ENCODE data around the gene NTRK2.

The NTRK2 gene

GRCh38 chr9:84900421-84900820, 230.9 kb downstream of the NTRK2 start:
- no peak for DNase-seq

- no peak for DNase-seq
These were observed 234.4 kb downstream of the NTRK2 start for GRCh38 chr9:84903963-84904362.

- no peak for DNase-seq
These were observed 247.2 kb downstream of the NTRK2 start for GRCh38 chr9:84916769-84917168.

DNA sequence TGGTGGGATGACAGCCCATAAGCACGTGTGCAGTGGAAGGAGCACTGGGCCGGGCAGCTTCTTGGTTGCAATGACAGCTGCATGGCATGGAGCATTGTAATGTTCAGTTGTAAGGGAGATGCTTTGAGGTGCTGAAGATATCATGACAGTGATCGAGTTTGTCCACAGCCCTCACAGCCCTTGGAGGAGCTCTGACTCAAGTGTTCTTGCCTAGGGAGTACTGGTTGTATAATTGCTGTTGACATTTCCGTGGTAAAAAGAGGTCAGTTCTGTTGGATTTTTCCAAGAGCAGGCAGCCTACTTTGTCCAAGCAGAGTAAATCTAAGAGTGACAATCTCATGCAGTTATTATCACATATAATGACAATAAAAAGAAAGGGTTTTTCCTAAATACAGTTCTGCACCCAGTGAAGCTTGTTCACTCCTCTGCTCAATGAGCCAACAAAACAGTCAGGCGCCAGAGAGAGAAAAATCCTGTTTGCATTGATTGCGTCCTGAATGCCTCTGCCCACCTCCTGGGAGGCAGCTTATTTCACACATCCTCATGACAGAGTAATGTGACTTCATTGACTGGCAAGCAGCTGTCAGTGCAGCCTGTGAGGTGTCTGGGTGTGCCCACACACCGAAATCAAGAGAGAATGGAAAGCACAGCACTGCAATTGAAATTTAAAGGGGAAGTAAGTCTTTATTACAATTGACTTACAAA, 248.0 kb downstream of the NTRK2 start:
- DNase-seq = peak; percentile 1

DNA sequence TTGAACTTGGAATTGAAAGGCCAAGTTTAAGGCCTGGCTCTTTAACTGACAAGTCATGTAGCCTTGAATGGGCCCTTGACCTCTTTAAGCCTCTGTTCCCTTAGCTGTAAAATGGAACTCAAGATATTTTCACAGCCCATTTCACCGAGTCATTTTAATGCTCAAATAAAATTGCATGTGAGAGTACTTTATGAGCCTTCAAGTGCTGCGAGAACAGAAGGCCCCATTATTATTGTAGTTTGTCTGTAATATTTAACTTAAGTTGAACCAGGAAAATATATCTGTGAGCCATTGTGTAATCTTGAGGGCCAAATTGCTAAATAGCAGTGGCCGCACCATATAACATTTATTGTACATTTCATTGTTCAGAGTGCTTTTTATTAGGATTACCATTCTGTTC, 249.9 kb downstream of the NTRK2 start:
- no peak for DNase-seq

DNA sequence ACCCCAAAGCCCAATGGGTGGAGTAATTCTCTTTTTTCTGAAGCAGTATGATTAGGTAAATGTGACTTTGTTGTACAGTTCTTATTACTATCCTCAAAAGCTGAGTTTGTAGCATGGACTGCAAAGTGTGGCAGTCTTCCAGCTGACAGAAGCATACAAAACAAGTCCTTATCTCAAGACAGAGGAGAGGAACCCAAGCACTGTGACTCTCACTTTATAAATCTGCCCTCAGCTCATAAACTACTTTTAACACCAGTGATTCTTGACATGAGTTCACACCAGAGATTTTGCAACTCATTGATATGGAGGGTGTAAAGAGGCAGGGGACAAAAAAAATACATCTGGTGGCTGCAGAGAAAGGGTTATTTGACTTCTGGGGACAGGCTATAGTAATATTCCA, 251.6 kb downstream of the NTRK2 start:
- no peak for DNase-seq

GRCh38 chr9:84922051-84922450, 252.5 kb downstream of the NTRK2 start:
- DNase-seq = no peak

GRCh38 chr9:84924266-84924665, 254.7 kb downstream of the NTRK2 start:
- no peak for DNase-seq

DNA sequence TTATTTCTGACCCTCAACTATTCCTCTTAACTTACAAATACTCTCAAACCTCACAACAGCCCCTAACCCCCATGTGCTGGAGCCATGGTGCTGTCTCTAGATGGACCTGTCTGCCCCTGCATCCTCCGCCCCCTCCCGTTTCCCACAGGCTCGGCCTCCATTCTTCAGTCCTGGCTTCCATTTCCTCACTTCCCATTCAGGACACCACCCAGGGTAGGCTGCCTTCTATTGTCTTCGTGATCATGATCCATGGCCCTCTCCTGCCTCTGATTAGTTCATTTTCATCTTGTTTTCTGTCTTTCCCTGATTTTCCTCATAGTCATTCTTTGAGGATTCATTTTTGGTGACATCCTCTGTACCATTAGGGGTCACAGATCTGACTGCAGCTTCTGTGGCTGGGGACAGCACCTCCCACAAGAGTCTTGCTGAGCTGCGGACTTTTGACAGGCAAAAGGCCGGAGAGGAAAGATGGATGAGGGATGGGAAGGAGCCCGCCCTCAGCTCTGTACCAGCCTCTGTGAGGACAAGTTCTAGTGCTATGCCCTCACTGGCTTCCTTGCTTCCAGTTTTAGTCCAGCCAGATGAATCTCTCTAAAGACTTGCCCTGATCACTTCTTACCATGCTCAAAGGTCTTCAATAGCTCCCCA, 255.8 kb downstream of the NTRK2 start:
- no peak for DNase-seq

DNA sequence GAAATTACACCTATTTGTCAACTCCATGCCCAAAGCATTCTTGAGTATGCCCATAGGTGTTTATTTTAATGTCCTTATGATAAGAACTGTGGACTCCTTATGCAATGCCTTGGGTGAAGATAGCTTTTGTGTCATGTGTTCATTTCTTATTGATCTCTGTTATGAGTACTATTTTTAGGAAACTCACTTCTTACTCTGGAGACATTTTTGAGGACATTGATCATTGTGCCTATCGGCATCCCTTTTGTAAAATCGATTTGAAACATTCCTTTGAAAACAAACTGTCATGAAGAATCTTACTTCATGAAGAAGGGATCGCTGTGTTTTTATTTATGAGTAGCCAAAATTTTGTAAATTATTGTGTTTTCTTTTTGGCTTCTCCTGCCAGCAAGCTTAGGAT, 257.3 kb downstream of the NTRK2 start:
- DNase-seq = no peak

- DNase-seq = no peak
These were observed 258.9 kb downstream of the NTRK2 start for GRCh38 chr9:84928419-84928818.

DNA sequence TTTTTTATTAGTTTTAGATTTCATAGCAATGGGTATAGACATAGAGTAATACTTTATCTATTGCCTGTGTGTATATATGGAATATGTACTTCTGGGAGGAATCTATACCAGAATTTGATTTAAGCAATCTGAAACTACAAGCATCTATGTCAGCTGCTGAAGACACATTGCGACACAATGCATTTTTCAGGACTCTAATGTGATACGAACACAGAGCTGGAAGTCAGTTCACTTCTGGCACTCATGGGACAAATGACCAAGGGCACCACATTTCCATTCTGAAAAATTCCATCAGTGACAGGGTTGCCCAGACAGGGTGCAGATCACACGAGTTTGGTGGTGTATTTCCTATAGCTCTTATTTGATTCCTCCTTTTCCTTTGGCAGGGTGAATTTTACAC, 259.5 kb downstream of the NTRK2 start:
- DNase-seq = no peak

DNA sequence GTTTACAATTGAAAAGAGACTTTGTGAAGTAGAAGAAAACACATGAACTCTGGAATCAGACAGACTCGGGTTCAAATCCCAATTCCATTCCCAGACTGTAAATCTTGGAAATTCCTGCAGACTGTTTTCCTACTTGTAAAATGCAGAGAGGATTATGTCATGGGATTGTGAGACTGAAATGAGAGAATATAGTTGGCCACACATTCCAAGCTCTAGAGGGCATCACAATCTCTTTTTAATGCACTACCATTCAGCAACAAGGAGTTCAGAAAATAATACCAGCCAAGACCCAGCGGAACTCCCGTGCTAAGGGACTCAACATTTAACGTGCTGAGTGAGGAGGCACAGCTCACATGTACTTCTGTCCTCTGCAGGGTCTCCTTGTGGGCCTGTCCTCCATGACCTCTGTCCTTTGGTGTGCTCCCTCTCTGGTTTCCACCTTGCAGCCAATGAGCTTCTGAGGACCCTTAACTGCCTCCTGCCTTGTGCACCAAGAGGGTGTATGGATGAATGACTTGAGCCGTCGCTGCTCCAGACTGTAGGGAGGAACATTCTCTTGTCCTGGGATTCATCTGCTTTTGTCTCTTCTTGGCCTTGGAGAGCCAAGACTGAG, 263.5 kb downstream of the NTRK2 start:
- no peak for DNase-seq

GRCh38 chr9:84935528-84936117, 266.1 kb downstream of the NTRK2 start:
- DNase-seq = no peak

DNA sequence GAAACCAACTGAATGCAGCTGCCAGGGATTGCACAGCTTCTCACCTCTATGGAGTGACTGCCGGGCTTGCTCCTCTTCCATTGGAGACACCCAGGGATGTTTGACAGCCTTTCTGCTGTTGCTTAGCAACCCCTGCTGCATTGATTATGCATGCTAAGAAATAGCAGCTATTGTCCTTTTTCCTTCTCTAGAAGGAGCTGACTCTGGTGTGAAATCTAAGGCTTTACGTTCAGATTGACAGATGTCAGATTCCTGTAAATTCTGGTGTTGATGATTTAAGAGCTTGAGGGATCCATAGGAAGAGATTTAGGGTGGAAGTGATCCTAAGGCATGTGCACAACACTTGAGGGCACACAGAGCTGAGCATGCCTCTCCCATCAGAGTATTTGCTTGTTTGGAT, 267.7 kb downstream of the NTRK2 start:
- no peak for DNase-seq

DNA sequence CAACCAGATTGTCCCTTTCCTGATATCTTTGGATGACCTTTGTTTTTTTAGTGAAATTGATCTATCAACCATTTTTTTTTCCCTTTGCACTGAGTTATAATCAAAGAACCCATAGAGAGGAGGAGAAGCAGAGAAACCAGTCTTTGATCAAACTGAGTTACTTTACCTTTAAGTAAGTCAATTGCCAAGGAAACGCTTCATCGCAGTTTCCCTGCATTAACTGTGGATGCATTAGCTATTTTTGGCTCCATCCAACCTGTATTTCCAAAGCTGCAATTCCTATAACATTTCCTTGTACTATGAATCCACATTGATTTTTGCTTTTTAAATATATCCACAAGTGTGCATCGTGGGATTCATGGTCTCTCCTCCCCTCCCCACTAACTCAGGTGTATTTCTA, 268.1 kb downstream of the NTRK2 start:
- DNase-seq = no peak

DNA sequence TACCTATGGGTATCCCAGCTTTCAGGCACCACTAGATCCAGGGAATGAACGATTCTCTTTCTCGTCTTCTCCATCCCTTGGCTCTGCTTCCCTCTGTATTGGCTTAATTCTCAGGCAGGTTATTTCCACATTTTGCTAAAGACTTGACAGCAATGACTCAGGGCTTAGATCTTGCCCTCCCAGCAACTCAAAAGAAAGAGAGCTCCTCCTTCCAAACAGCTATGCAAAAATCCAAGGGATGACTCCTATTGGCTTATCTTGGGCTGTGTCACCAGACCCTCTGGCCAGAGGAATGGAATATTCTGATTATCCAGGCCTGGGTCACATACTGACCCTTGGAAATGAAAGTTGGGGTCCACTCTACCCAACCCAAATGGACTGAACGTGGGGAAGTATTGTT, 270.2 kb downstream of the NTRK2 start:
- no peak for DNase-seq

GRCh38 chr9:84940294-84940693, 270.8 kb downstream of the NTRK2 start:
- no peak for DNase-seq

GRCh38 chr9:84941792-84942191, 272.3 kb downstream of the NTRK2 start:
- no peak for DNase-seq

GRCh38 chr9:84943482-84944050, 274.0 kb downstream of the NTRK2 start:
- DNase-seq = no peak

- DNase-seq = no peak
These were observed 276.5 kb downstream of the NTRK2 start for GRCh38 chr9:84945878-84946538.

GRCh38 chr9:84947412-84947972, 278.0 kb downstream of the NTRK2 start:
- DNase-seq = no peak

- DNase-seq = no peak
These were observed 279.7 kb downstream of the NTRK2 start for GRCh38 chr9:84949258-84949657.
